NCI-H1930 (cell line): ENCODE results near the gene CDK11A.
"Not testable (repeated sequence)": the region's sequence is repeated elsewhere in the genome, so short reads cannot be mapped to it uniquely, and the experiment has no call there.

ENCODE experiments used
- DNase-seq, 2 experiments: peaks; one replicate each; lab custom pipeline; 2025; lab: John Stamatoyannopoulos, UW

The CDK11A gene

GRCh38 chr1:1754051-1754815 lies 30.1 kb upstream of the CDK11A start:
- no peak for DNase-seq

DNA sequence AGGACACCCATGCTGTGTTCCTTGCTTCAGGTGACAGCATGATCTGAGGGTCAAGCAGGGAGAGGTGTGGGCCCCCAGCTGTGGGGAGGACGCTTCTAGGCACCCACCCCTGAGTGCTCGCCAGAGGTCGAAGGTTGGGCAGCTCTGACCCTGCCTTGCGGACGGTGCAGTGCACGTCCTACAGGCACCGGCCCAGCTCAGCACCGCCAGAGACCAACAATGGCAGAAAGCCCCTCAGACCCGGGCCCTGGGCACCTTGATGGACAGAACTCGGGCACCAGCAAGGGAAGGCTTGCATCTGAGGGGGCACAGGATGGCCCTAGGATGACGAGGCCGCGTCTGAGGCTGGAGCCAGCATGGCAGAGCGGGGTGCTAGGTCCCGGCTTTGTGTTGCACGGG lies 29.4 kb upstream of the CDK11A start:
- no peak for DNase-seq

GRCh38 chr1:1752636-1753606 lies 28.8 kb upstream of the CDK11A start:
- DNase-seq: no peak

DNA sequence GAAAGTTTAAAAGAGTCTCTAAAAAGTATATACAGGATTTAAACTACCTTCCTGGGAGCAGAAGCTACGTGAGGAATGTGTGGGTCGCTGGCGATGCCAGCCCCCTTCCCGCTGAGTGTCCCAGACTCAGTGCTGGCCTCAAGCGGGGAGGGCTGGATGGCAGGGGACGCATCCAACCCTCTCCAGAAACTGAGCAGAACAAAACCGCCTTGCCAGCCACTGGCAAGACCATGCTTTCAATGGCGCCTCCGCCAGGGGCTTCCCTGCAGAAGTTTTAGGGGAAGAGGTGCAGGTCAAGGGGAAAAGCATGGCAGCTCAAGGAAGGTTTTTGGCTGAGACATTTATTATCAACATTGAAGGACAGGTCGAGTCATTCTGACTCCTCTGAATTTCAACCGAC lies 28.0 kb upstream of the CDK11A start:
- no peak for DNase-seq

DNA sequence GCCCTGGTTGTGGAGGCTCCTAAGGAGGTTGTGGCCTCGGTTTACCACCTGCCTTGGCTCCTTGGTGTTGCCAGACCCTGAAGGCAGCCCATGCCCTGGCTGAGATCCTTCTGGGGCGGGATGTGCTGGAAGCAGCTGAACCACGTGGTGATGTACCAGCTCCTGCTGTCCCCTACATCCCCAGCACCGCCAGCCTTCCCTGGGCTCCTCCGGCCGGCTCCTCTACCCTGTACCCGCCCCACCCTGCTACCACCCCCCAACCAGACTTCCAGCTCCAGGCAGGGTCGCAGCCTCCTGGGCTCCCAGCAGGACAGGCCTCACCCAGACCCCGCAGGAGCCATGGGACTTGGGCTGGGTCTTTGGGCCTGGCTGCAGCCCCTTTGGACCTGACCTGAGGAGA lies 25.8 kb upstream of the CDK11A start:
- DNase-seq: not testable (repeated sequence)

- no peak for DNase-seq
Observed at GRCh38 chr1:1748686-1749321, 24.6 kb upstream of the CDK11A start.

- not testable (repeated sequence) for DNase-seq
Observed at GRCh38 chr1:1746566-1746909, 22.4 kb upstream of the CDK11A start.

- peak; percentile 49 to 78 for DNase-seq
Observed at GRCh38 chr1:1745651-1746565, 21.8 kb upstream of the CDK11A start.

GRCh38 chr1:1742529-1742928 lies 18.4 kb upstream of the CDK11A start:
- DNase-seq: not testable (repeated sequence)

DNA sequence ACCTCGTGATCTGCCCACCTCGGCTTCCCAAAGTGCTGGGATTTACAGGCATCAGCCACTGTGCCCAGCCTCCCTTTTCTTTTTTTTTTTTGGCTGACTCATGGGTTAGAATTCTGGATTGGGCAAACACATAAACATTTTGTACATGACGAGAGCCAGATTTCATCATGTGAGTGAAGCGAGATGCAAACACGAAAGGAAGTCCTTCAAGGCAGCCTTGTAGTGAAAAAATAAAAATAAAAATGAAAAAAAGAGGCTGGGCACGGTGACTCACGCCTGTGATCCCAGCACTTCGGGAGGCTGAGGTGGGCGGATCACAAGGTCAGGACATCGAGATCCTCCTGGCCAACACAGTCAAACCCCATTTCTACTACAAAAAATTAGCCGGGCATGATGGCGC lies 16.9 kb upstream of the CDK11A start:
- not testable (repeated sequence) for DNase-seq

DNA sequence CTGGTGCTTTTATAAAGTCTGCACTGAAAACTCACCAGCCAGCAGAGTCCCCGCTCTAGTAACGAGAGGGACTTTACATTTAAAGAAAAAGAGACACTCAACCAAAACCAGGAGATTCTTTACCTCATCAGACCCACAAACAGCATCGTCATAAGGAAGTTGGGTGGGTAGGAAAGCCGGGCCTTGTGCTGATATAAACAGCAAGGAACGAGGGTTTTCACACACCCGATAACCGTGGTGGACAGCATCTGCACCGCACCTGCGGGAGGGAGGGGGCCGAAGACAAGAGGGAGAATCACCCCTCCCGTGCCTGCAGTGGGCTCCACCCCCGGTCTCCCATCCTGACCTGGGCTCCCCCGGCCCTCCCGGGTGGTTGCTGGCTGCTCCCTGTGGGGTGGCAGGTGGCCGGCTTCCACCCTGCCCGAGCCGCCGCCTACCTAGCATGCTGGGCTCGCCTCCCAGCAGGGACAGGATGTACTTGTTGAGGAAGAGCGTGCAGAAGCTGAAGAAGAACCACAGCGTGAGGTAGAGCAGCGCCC lies 14.7 kb upstream of the CDK11A start:
- not testable (repeated sequence) for DNase-seq

- not testable (repeated sequence) for DNase-seq
Observed at GRCh38 chr1:1737675-1738590, 13.8 kb upstream of the CDK11A start.

- DNase-seq: no peak
Observed at GRCh38 chr1:1732381-1732780, 8.2 kb upstream of the CDK11A start.

GRCh38 chr1:1730870-1731269 lies 6.7 kb upstream of the CDK11A start:
- DNase-seq: no peak

DNA sequence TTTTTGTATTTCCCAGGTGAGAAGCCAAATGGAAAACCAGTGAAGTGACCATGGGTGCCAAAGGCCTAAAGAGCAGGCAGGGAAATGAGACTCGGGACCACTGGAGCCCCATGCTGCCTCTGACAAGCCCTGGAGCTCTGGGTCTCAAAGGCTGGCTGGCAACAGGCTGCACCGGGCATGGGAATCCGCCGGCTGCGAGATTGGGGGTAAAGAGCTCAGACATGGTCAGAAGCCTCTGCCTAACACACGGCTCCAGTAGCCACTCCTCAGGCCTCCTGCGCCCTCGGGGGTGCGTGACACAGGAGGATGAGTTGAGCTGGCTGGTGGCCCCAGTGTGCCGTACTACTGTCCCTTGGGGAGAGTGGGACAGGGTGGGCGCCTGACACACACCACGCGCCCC lies 6.1 kb upstream of the CDK11A start:
- DNase-seq: not testable (repeated sequence)

DNA sequence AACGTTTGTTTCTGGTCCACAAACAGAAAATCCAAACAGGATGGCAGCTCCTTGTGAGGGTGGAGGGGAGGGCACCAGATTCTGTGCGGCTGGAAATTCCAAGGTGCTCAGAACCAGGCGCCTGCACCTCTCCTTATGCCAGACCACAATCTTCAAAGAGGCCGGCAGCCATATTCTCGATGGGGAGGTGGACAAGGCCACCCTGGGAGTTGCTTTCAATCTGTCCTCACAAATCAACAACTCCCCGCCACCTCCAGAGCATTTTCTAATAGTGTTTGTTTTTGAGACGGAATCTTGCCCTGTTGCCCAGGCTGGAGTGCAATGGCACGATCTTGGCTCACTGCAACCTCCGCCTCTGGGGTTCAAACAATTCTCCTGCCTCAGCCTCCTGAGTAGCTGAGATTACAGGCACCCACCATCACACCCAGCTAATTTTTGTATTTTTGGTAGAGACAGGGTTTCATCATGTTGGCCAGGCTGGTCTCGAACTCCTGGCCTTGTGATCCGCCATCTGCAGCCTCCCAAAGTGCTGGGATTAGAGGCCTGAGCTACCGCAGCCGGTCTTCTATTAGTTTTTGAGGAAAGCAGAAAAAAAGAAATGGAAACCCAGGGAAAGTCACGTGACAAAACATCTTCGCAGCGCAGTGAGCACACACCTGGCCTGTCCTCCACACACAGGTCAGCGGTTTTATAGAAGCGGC lies 5.1 kb upstream of the CDK11A start:
- not testable (repeated sequence) for DNase-seq

GRCh38 chr1:1728308-1729005 lies 4.3 kb upstream of the CDK11A start:
- not testable (repeated sequence) for DNase-seq

GRCh38 chr1:1727131-1727651 lies 3.0 kb upstream of the CDK11A start:
- not testable (repeated sequence) for DNase-seq

GRCh38 chr1:1726088-1726487 lies 1.9 kb upstream of the CDK11A start:
- DNase-seq: not testable (repeated sequence)
